Trophoblast cell (in vitro differentiated cells and primary cell): ENCODE data around the gene NLRC5.

Source experiments
- DNase-seq, 2 donors: peaks; one replicate each; pipeline ENCODE4 v3.0.0-alpha.2; 2016
- H2AFZ ChIP-seq: 2 replicates; pipeline ENCODE4 v1.6.1; 2013; ENCODE audit warnings: low read length, moderate library complexity, mild to moderate bottlenecking; ENCODE audit not compliant: insufficient read depth, poor library complexity
- H2AK5ac ChIP-seq: 2 replicates; pipeline ENCODE4 v1.6.1; 2013; ENCODE audit warnings: mild to moderate bottlenecking, low read length
- H2BK120ac ChIP-seq: 2 replicates; pipeline ENCODE4 v1.6.1; 2013; ENCODE audit warnings: low read length, mild to moderate bottlenecking, moderate library complexity; ENCODE audit not compliant: insufficient read depth, poor library complexity
- H2BK12ac ChIP-seq: 2 replicates; pipeline ENCODE4 v1.6.1; 2013; ENCODE audit warnings: mild to moderate bottlenecking, low read length, moderate library complexity
- H2BK5ac ChIP-seq: 2 replicates; pipeline ENCODE4 v1.6.1; 2013; ENCODE audit warnings: low read length, low read depth, moderate library complexity, mild to moderate bottlenecking; ENCODE audit not compliant: poor library complexity
- H3K14ac ChIP-seq: 2 replicates; pipeline ENCODE4 v1.6.1; 2013; ENCODE audit warnings: mild to moderate bottlenecking, low read length
- H3K18ac ChIP-seq: 2 replicates; pipeline ENCODE4 v1.6.1; 2013; ENCODE audit warnings: mild to moderate bottlenecking, low read length
- H3K23ac ChIP-seq: 2 replicates; pipeline ENCODE4 v1.6.1; 2013; ENCODE audit warnings: low read length
- H3K27ac ChIP-seq: 2 replicates; pipeline ENCODE4 v1.5.1; 2013; ENCODE audit warnings: low read depth, mild to moderate bottlenecking, inconsistent platforms, low read length, moderate library complexity
- H3K27me3 ChIP-seq: 2 replicates; pipeline ENCODE4 v1.6.1; 2013; ENCODE audit warnings: inconsistent platforms, mild to moderate bottlenecking, low read length, moderate library complexity; ENCODE audit not compliant: insufficient read depth
- H3K36me3 ChIP-seq, 2 experiments: 1 replicate in 1 of 2; 2 replicates in 1 of 2; pipeline ENCODE4 v1.6.1; 2013; ENCODE audit warnings: low read length in 2 of 2, mild to moderate bottlenecking in 2 of 2, moderate library complexity in 1 of 2; ENCODE audit not compliant: insufficient read depth in 2 of 2, control insufficient read depth in 1 of 2
- H3K4ac ChIP-seq: 2 replicates; pipeline ENCODE4 v1.6.1; 2013; ENCODE audit warnings: low read depth, mild to moderate bottlenecking, low read length, moderate library complexity
- H3K4me1 ChIP-seq, 2 experiments: 1 replicate in 1 of 2; 2 replicates in 1 of 2; pipeline ENCODE4 v1.6.1; 2013; ENCODE audit warnings: low read length in 2 of 2, mild to moderate bottlenecking in 2 of 2, moderate library complexity in 1 of 2; ENCODE audit not compliant: insufficient read depth in 2 of 2, control insufficient read depth in 1 of 2
- H3K4me2 ChIP-seq: 2 replicates; pipeline ENCODE4 v1.6.1; 2013; ENCODE audit warnings: inconsistent platforms, mild to moderate bottlenecking, low read length, moderate library complexity
- H3K4me3 ChIP-seq: 2 replicates; pipeline ENCODE4 v1.5.1; 2013; ENCODE audit warnings: mild to moderate bottlenecking, low read depth, low read length, inconsistent platforms
- H3K79me1 ChIP-seq: one replicate; pipeline ENCODE4 v1.6.1; 2013; ENCODE audit warnings: low read length
- H3K79me2 ChIP-seq: 2 replicates; pipeline ENCODE4 v1.6.1; 2013; ENCODE audit warnings: low read length, mild to moderate bottlenecking; ENCODE audit not compliant: control insufficient read depth, insufficient read depth, poor library complexity
- H3K9ac ChIP-seq: 2 replicates; pipeline ENCODE4 v1.6.1; 2013; ENCODE audit warnings: mild to moderate bottlenecking, low read length
- H3K9me3 ChIP-seq: 2 replicates; pipeline ENCODE4 v1.6.1; 2013; ENCODE audit warnings: low read depth, mild to moderate bottlenecking, control low read depth, inconsistent platforms, low read length; ENCODE audit not compliant: insufficient read depth
- H4K12ac ChIP-seq: 2 replicates; pipeline ENCODE4 v1.6.1; 2013; ENCODE audit warnings: low read depth, mild to moderate bottlenecking, low read length, moderate library complexity
- H4K8ac ChIP-seq: 2 replicates; pipeline ENCODE4 v1.6.1; 2013; ENCODE audit warnings: low read depth, mild to moderate bottlenecking, low read length, moderate library complexity
- H4K91ac ChIP-seq: one replicate; pipeline ENCODE4 v1.6.1; 2013; ENCODE audit warnings: low read depth, mild to moderate bottlenecking, low read length, moderate library complexity
- WGBS: extraction: QIAGEN DNeasy Blood & Tissue Kit; methylation state at CpG from one replicate; pipeline ENCODE4 v1.1.7; 2013; ENCODE audit warnings: missing lambda C conversion rate; ENCODE audit not compliant: insufficient read length, insufficient coverage; ENCODE audit errors: extremely low coverage; 5-methylcytosine and 5-hydroxymethylcytosine counted together

The NLRC5 gene

DNA sequence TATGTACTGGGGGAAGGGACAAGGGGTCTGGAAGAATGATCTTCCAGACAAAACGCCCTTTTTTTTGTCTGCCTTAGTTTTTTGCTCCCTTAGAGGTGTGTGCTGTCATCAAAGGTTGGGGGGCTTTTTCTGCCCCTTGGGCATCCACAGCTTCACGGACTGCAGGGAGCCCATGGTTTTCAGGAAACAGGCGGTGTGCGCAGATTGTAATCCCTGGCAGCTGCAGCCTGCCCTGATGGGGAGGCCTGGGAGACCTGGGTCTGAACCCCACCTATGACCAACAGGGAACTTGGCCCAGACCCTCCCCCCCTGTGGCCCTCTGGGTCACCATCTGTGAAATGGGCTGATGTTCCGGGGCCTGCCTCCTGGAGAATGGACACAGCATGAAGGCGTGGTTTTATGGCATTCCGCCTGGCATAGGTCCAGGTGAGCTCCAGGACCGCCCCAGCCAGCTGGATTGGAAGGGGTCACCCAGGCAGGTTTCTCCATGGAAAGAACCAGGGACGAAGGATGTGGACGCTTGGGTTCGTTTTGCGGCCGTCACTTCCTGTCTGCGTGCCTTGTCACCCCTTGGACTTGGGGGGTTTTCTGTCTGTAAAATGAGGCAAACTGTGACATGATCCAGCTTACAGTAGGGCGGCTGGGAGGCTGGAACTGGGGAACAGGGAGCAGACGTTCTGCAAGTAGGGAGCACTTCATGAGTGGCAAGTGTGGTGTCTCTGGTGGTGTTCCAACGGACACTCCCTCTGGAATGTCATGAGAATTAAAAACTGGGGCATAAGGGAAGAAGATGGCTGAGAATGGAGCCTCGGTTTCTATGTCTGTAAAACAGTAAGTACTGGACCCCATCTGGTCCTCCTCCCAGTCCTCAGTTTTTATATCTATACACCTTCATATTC, 104.6 kb downstream of the NLRC5 start:
- H3K18ac ChIP-seq = peak overlapping the region; percentile 33
- H4K91ac ChIP-seq = no peak overlapping the region
- H2BK12ac ChIP-seq = no peak overlapping the region
- no peak overlapping the region for H4K8ac ChIP-seq
- H3K79me2 ChIP-seq = peaks cover 6% of the 10 kb centered on the region
- peaks cover 16 to 18% of the 10 kb centered on the region in 2 experiments for H3K4me1 ChIP-seq
- H3K4ac ChIP-seq = no peak overlapping the region
- no peak overlapping the region for H3K4me3 ChIP-seq
- no peak overlapping the region for H3K9ac ChIP-seq
- peaks cover 3 to 6% of the 10 kb centered on the region in 2 experiments for H3K36me3 ChIP-seq
- WGBS = no CpG with 5 or more reads among the region's 18 CpGs
- H4K12ac ChIP-seq = no peak overlapping the region
- peak overlapping the region; percentile 84 for H3K4me2 ChIP-seq
- H2BK120ac ChIP-seq = no peak overlapping the region
- H3K79me1 ChIP-seq = peaks cover 14% of the 10 kb centered on the region
- no peaks in the 10 kb centered on the region for H3K9me3 ChIP-seq
- H3K27ac ChIP-seq = no peak overlapping the region
- no peak overlapping the region for H2AFZ ChIP-seq
- no peak overlapping the region for H3K14ac ChIP-seq
- no peaks in the 10 kb centered on the region for H3K27me3 ChIP-seq
- H3K23ac ChIP-seq = no peak overlapping the region
- no peak for DNase-seq
- H2AK5ac ChIP-seq = no peak overlapping the region
- no peak overlapping the region for H2BK5ac ChIP-seq

DNA sequence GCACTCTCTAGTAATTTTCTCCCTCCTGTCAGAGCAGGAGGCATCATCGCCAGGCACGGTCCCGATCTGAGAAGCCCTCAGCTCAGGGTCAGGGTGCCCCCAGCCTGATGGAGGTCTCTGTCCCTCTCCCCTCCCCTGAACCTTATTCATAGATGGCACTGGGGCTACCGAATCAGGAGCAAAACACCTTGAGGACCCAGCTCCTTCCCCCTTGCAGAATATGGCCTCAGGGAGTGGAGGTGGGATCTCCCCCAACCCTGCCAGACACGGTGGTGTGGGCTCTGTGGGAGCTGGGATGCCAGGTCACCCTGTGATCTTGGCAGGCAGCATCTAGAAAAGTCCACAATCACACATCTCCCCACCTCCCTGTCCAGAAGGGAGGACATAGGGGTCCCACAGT, 105.6 kb downstream of the NLRC5 start:
- no CpG with 5 or more reads among the region's 5 CpGs for WGBS
- H2BK12ac ChIP-seq = no peak overlapping the region
- no peak overlapping the region for H3K18ac ChIP-seq
- H4K12ac ChIP-seq = no peak overlapping the region
- no peak overlapping the region for H2BK5ac ChIP-seq
- H4K8ac ChIP-seq = no peak overlapping the region
- H3K4me1 ChIP-seq = peaks cover 16 to 18% of the 10 kb centered on the region in 2 experiments
- H2AK5ac ChIP-seq = peak overlapping the region; percentile 18
- H3K4ac ChIP-seq = no peak overlapping the region
- H4K91ac ChIP-seq = no peak overlapping the region
- H3K4me2 ChIP-seq = no peak overlapping the region
- no peaks in the 10 kb centered on the region for H3K9me3 ChIP-seq
- H3K27ac ChIP-seq = no peak overlapping the region
- H3K27me3 ChIP-seq = no peaks in the 10 kb centered on the region
- H3K36me3 ChIP-seq = peaks cover 3 to 6% of the 10 kb centered on the region in 2 experiments
- H3K9ac ChIP-seq = no peak overlapping the region
- no peak overlapping the region for H2AFZ ChIP-seq
- H3K4me3 ChIP-seq = no peak overlapping the region
- H3K79me2 ChIP-seq = peaks cover 6% of the 10 kb centered on the region
- peak overlapping the region; percentile 25 for H3K23ac ChIP-seq
- H3K79me1 ChIP-seq = peaks cover 14% of the 10 kb centered on the region
- no peak for DNase-seq
- no peak overlapping the region for H3K14ac ChIP-seq
- no peak overlapping the region for H2BK120ac ChIP-seq

DNA sequence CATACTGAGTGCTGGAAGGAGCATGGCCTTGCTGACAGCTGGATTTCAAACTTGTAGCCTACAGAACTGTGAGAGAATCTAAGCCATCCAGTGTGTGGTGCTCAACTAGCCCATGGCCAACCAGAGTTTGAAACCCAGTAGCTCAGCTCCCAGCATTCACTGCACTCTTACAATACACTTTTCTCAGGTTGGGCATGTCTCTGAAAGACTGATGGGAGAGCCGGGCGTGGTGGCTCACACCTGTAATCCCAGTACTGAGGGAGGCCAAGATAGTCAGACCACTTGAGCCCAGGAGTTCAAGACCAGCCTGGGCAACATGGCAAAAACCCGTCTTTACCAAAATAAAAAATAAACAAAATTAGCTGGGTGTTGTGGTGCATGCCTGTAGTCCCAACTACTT, 106.8 kb downstream of the NLRC5 start:
- Histone ChIP-seq H4K8ac (no peak overlapping the region), H3K79me1 (peaks cover 14% of the 10 kb centered on the region), H3K27me3 (no peaks in the 10 kb centered on the region), H3K9me3 (no peaks in the 10 kb centered on the region), H3K4me2 (no peak overlapping the region), H3K9ac (no peak overlapping the region), H2BK120ac (no peak overlapping the region), H4K12ac (no peak overlapping the region), H2BK5ac (no peak overlapping the region), H3K4me3 (no peak overlapping the region), H3K4ac (no peak overlapping the region), H3K23ac (no peak overlapping the region), H2BK12ac (no peak overlapping the region), H3K36me3 (peaks cover 3 to 6% of the 10 kb centered on the region in 2 experiments), H3K79me2 (peaks cover 6% of the 10 kb centered on the region), H3K4me1 (peaks cover 12 to 13% of the 10 kb centered on the region in 2 experiments), H3K18ac (no peak overlapping the region), H3K27ac (no peak overlapping the region), H4K91ac (no peak overlapping the region), H3K14ac (no peak overlapping the region), H2AK5ac (no peak overlapping the region), H2AFZ (no peak overlapping the region)
- no peak for DNase-seq
- no CpG with 5 or more reads among the region's 3 CpGs for WGBS

GRCh38 chr16:57096793-57097192, 107.4 kb downstream of the NLRC5 start:
- Histone ChIP-seq H2BK120ac (no peak overlapping the region), H2AK5ac (no peak overlapping the region), H2AFZ (no peak overlapping the region), H3K9me3 (no peaks in the 10 kb centered on the region), H3K4me1 (peaks cover 10 to 12% of the 10 kb centered on the region in 2 experiments), H3K14ac (no peak overlapping the region), H3K79me2 (peaks cover 6% of the 10 kb centered on the region), H3K18ac (no peak overlapping the region), H3K36me3 (peaks cover 3 to 6% of the 10 kb centered on the region in 2 experiments), H3K23ac (no peak overlapping the region), H2BK5ac (no peak overlapping the region), H2BK12ac (no peak overlapping the region), H4K8ac (no peak overlapping the region), H3K9ac (no peak overlapping the region), H3K79me1 (peaks cover 12% of the 10 kb centered on the region), H4K12ac (no peak overlapping the region), H3K27me3 (no peaks in the 10 kb centered on the region), H4K91ac (no peak overlapping the region), H3K4me3 (no peak overlapping the region), H3K4ac (no peak overlapping the region), H3K27ac (no peak overlapping the region), H3K4me2 (no peak overlapping the region)
- no peak for DNase-seq
- no CpG with 5 or more reads among the region's 2 CpGs for WGBS
